Measurements from ENCODE around the gene SLC26A2. TPM values are rescaled to one million over a fixed set of nuclear protein-coding genes. Genes with fewer than 3 reads are reported as not detected.
A peak's percentile ranks its signal among the peaks of the same experiment; 100 is the strongest.

SLC26A2 gene
- total and polyA plus RNA-seq, 8 donors = 1.1 to 7.4 (median 3.6) TPM

DNA sequence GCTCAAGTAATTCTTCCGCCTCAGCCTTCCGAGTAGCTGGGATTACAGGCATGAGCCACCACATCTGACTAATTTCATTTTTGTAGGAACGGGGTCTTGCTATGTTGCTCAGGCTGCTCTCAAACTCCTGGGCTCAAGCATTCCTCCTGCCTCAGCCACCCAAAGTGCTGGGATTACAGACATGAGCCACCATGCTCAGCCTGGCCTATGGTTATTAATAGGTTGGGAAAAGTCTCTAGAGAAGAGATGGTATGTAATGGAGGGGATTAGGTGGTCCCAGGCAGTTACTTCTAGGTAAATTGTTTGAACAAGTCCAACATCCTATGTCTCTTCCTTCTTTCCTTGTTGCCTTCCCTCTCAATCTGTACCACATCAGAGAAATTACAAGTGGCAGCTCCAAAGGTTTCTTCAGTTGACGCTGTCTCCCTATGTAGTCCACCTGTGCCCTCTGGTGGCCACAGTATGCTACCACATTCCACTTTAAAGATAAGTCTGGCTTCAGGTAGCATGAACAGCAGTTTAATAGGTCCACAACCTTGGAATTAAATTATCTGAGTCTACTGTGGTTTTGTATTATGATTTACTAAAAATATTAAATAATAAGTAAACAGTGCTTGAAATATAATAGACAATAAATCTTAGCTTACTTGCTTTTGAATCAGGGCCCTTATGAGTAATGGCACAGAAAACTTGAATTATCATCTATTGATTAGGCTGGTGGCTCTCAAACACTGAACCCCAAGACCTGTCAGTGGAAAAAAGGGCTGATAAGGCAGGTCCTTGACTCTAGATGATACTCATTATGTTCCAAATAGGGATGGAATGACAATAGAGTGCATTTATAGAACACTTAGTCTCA is 30.2 kb downstream of the SLC26A2 start:
- peak; percentile 55 to 79 (median 64) for DNase-seq
- H3K27ac ChIP-seq = no peak overlapping the region
- no peaks in the 10 kb centered on the region for H3K9me3 ChIP-seq
- no peaks in the 10 kb centered on the region for H3K27me3 ChIP-seq
- peak; percentile 82 to 100 (median 98) for ATAC-seq
- peaks cover 0 to 18% (median 0%) of the 10 kb centered on the region in 3 donors for H3K36me3 ChIP-seq
- TF ChIP-seq CTCF (IDR thresholded peaks at IDR 0.05) = peak; percentile 75 to 92 (median 88)
- WGBS, 2 donors = 59 to 60% methylated on average over 4 of the region's 4 CpGs
- no peaks in the 10 kb centered on the region for H3K4me1 ChIP-seq
- intact Hi-C loops (cut with DNase I) = loop anchor here in 2 of 3 donors (5.0 to 10.0 kb wide), 3 partner anchors 46 to 346 kb away; partner anchors contain the start of gene PDE6A (in 1 of the 2)
- no peak overlapping the region for H3K4me3 ChIP-seq
- FAIRE-seq = peak; percentile 67

DNA sequence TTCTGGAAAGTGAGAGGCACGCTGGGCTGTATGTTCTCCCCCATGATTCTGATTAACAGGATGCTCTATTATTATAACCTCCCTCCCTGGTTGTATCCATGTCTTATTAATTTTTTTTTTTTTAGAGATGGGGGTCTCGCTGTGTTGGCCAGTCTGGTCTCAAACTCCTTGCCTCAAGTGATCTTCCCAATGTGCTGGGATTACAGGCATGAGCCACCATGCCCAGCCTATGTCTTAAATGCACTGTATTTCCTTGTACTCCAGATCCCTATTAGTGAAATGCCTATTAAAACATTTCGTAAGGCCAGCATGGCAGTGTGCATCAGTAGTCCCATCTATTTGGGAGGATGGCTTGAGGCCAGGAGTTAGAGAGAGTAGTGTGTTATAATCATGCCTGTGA is 32.9 kb downstream of the SLC26A2 start:
- no peak overlapping the region for H3K27ac ChIP-seq
- intact Hi-C loops (cut with DNase I) = loop anchor here in 2 of 3 donors (5.0 to 10.0 kb wide), 3 partner anchors 49 to 349 kb away; partner anchors contain the start of gene PDE6A (in 1 of the 2)
- H3K9me3 ChIP-seq = no peaks in the 10 kb centered on the region
- DNase-seq (no peak), FAIRE-seq (no peak), ATAC-seq (no peak)
- H3K27me3 ChIP-seq = no peaks in the 10 kb centered on the region
- H3K4me3 ChIP-seq = no peak overlapping the region
- TF ChIP-seq CTCF (IDR thresholded peaks at IDR 0.05) = no peak
- WGBS, 2 donors = 89 to 90% methylated on average over 3 of the region's 3 CpGs
- peaks cover 0 to 18% (median 0%) of the 10 kb centered on the region in 3 donors for H3K36me3 ChIP-seq
- H3K4me1 ChIP-seq = no peaks in the 10 kb centered on the region

GRCh38 chr5:149995385-149996204 is 35.0 kb downstream of the SLC26A2 start:
- FAIRE-seq = no peak
- intact Hi-C loops (cut with DNase I) = loop anchor here in 2 of 3 donors (10.0 kb wide), 2 partner anchors 51 to 351 kb away; partner anchors contain the start of gene PDE6A (in 1 of the 2)
- no peaks in the 10 kb centered on the region for H3K27me3 ChIP-seq
- no peak for TF ChIP-seq CTCF (IDR thresholded peaks at IDR 0.05)
- no peaks in the 10 kb centered on the region for H3K9me3 ChIP-seq
- H3K4me1 ChIP-seq = peaks cover 6 to 7% (median 6%) of the 10 kb centered on the region in 3 donors
- no peak for ATAC-seq
- no peak overlapping the region for H3K27ac ChIP-seq
- WGBS, 2 donors = 85 to 88% methylated on average over 14 of the region's 14 CpGs
- no peak overlapping the region for H3K4me3 ChIP-seq
- H3K36me3 ChIP-seq = peaks cover 0 to 18% (median 0%) of the 10 kb centered on the region in 3 donors
- DNase-seq = no peak

DNA sequence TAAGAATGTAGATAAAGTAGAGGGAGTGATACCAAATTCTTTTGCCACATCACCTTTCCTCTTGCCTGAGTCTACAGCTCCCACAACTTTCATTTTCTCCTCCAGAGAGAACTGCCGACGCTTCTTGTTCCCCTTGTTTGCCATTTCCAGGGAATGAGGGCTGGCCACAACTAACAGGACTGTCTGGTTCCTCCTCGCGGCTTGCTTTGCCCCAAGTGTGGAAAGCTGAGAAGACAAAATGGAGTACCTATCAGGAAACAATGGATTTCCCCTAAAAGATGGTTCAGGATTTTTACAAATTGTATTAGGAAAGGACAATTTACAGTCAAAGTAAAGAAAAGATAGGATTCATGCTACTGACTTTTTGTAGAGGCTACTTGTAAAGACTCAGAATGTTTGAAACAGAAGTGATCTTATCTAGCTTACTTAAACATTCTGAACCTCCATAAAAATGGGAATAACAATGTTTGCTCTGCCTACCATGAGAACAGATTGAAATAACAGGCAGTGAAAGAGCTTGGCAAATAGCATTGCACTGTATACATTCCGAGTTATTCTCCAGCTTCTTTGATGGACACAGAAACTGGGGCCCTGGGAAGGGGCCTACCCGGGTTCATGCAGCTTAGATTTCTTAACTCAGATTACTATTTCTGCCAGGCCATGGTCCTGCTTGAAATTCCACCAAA is 35.8 kb downstream of the SLC26A2 start:
- TF ChIP-seq CTCF (IDR thresholded peaks at IDR 0.05) = no peak
- peaks cover 6 to 7% (median 6%) of the 10 kb centered on the region in 3 donors for H3K4me1 ChIP-seq
- no peak for FAIRE-seq
- H3K27ac ChIP-seq = no peak overlapping the region
- no peak for ATAC-seq
- H3K36me3 ChIP-seq = peaks cover 0 to 18% (median 0%) of the 10 kb centered on the region in 3 donors
- 87 to 91% methylated on average over 6 of the region's 6 CpGs for WGBS, 2 donors
- H3K9me3 ChIP-seq = no peaks in the 10 kb centered on the region
- no peaks in the 10 kb centered on the region for H3K27me3 ChIP-seq
- H3K4me3 ChIP-seq = no peak overlapping the region
- intact Hi-C loops (cut with DNase I) = loop anchor here in 2 of 3 donors (10.0 kb wide), 2 partner anchors 52 to 352 kb away; partner anchors contain the start of gene PDE6A (in 1 of the 2)
- no peak for DNase-seq
